T follicular helper cell (primary cell): ENCODE data around the gene MARVELD3.
"Not testable (repeated sequence)": the region's sequence is repeated elsewhere in the genome, so short reads cannot be mapped to it uniquely, and the experiment has no call there.

Experiments used
- DNase-seq: peaks from one replicate; pipeline ENCODE4 v3.0.0-alpha.2; 2020; ENCODE audit warnings: low read depth

MARVELD3 gene

DNA sequence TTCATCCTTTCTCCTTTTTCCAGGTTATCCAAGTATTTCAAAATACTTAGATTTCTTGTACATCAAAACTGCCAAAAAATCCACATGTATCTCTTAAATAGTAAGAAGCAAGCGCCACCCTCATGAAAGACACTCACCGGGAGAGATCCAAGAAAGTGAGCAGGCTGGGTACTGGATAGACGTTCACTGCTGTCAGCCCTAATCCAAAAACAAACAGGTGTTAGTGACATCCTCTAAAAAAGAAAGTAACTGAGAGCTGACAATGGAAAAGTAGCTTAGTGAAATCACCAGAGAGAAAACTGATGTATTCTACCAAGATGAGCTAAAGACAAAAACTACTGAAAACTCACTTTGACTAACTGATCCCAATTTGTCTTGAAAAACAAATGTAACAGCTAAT, 46.1 kb downstream of the MARVELD3 start:
- no peak for DNase-seq

DNA sequence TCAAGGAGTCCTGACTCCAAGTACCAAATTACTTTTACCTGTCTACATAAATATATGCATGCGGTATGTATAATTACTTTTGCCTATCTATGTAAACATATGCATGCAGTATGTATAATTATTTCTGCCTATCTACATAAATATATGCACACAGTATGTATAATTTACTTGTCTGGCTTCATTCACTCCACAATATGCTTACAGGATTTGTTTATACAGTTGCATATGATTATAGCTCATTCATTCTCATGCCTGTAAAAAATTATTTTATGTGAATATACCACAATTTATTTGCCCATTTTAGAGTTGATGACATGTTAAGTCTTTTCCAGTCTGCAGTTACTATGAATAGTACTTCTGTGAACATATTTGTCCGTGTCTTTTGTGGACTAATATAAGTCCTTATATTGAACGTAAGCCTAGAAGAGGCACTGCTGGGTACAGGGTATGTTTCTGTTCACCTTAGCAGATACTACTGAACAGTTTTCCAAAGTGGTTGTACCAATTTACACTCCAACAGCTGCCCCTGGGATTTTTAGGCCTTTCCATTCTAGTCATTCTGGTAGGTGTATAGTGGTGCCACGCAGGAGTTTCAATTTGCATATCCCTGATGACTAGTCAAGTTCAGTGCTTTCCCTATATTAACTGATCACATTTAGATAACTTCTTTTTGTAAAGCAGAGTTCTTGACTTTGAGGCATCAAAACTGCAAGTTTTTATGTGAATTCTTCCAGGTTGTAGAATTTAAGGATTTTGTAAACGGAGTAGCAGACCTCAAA, 47.0 kb downstream of the MARVELD3 start:
- no peak for DNase-seq

DNA sequence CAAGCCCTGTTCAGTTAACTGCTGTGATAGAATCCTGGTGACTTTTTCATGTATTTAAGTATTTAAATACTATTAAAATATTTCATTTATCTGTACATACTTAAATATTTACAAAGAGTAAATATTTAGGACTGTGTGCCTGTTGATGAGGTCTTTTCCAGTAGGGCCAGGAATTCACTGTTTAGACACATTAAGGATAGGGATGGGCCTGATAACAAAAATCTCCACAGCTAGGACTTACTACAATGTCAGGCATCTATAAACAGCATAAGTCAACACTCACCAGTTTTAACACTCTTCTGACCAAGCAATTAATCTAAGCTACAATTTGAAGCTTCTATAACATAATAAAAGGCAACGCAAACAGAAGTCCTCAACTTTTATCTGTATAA, 47.6 kb downstream of the MARVELD3 start:
- DNase-seq: no peak

GRCh38 chr16:71674229-71674628, 48.2 kb downstream of the MARVELD3 start:
- no peak for DNase-seq

- DNase-seq: no peak
Measured at GRCh38 chr16:71675380-71675779, 49.4 kb downstream of the MARVELD3 start.

DNA sequence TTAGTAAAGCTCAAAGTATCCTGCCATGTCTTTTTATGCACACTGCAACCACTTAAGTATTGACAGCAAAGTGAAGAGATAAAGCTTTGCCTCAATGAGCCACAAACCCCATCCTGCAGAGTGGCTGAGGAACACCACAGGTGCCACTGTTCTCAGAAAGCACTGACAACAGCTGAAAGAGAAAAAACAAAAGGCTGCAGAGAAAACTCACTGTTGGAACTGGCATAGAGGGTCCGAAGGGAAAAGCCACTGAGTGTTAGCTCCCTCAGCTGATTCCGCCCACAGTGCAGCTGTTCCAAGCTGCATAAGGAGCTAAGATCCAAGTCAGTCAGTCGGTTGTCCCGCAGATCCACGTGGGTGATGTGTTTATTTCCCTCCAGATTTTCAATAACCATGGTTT, 50.3 kb downstream of the MARVELD3 start:
- no peak for DNase-seq

DNA sequence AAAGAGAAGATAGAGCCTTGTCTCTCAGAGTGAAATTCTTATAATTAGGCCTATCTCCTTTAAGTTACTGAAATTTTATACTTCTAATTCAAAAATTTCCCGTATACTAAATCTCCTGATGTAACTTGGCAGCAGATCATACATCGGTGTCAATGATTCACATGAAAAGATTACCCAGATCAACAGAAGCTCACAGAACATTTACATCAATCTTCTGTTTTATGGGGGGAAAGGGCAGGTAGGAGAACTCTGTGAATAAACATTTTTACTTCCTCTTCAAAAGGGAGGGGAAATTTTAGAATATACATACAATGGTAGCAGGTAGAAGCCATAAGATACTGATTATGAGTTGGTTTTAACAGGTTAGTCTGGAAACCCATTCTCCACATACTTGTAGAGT, 55.4 kb downstream of the MARVELD3 start:
- DNase-seq: no peak

DNA sequence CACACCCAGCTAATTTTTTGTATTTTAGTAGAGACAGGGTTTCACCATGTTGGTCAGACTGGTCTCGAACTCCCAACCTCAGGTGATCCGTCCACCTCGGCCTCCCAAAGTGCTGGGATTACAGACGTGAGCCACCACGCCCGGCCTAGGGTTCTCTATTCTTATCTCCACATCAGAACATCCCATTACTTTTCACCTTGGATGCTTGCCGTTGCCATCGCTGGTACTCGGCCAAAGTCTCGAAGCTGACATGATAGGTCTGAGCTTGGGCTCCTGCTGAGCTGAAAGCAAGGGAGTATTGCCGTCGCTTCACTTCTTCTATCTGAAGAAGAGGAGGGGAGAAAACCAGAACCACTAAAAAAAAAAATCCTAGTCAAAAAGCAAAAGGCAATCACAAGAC, 58.3 kb downstream of the MARVELD3 start:
- DNase-seq: not testable (repeated sequence)
